GM12891 (cell line): ENCODE data around the gene BABAM2.

ENCODE experiments used
- POLR2A ChIP-seq: IDR thresholded peaks from 2 replicates; pipeline ENCODE4 v1.6.1; 2011; ENCODE audit warnings: low read depth, low read length, control low read depth
- TAF1 ChIP-seq: IDR thresholded peaks from 2 replicates; pipeline ENCODE4 v1.6.1; 2011; ENCODE audit warnings: low read depth, low read length, control low read depth

DNA sequence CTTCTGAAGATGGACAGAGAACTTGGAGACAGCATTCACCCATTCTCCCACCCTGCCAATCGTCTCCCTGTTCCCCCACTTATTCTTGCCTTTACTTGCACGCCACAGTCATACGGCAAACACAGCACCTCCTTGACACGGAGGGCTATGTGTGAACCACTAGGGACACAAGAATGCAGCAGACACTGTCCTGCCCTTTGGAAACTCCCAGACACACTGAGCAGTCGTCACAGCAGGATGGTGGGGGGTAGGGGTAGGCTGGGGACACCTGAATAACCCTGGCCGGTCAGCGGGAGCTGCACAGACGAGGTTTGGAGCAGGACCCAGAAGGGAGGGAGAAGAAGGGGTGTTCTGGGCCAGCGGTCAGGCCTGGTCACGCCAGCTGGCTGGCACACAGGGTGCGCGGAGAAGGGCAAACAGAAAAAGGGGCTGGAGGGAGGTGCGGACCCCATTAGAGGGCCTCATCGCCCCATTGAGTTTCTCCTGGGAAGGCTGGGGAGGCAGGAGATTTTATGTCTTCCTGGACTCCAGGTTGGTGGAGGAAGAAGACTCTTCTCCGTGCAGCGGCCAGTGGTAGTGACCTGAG lies 462.2 kb downstream of the BABAM2 start:
- TF ChIP-seq POLR2A (no peak), TAF1 (no peak)
